ENCODE data around the gene LAMA2.

- TF ChIP-seq CTCF (conservative IDR thresholded peaks at IDR 0.05 in 1 of 2, IDR thresholded peaks at IDR 0.05 in 1 of 2; ENCODE audit: extremely low read depth in 1 of 2, insufficient read depth in 1 of 2, low read depth in 1 of 2, low read length in 2 of 2) (no peak), EZH2 (IDR thresholded peaks at IDR 0.05; ENCODE audit: borderline replicate concordance, low read length) (no peak)
Measured at GRCh38 chr6:129281168-129281796, 398.3 kb downstream of the LAMA2 start.
